Panc1 (cell line): ENCODE measurements around the gene FOXN4. TPM values are rescaled to one million over a fixed set of nuclear protein-coding genes. Genes with fewer than 3 reads are reported as not detected.

Experiments
- ATAC-seq: fragments of 200-7000 bp; cut with Tn5 transposase; 2 replicates; pipeline ENCODE4 v1.9.1; 2020; ENCODE audit warnings: mild to moderate bottlenecking, moderate library complexity
- BruUV-seq: library from RNA; stranded (reverse); fragments of 400-500 nt; replicated peaks from 2 replicates; lab custom pipeline; 2021; lab: Mats Ljungman, UMichigan
- CTCF ChIA-PET: fragments of 300-600 bp; sonication (Branson Sonifier 250); formaldehyde crosslinking; loops from one replicate; lab custom pipeline; 2022; ENCODE audit warnings: antibody characterized with exemption; lab: Charles Lee
- POLR2A ChIA-PET: fragments of 300-600 bp; sonication (Branson Sonifier 250); formaldehyde crosslinking; loops from one replicate; lab custom pipeline; 2022; ENCODE audit warnings: antibody characterized with exemption; lab: Charles Lee
- DNase-seq: peaks from one replicate; pipeline ENCODE4 v3.0.0-alpha.2; 2010; ENCODE audit warnings: low read depth, low spot score
- H3K27ac ChIP-seq: 2 replicates; pipeline ENCODE4 v1.5.1; 2011; ENCODE audit warnings: mild to moderate bottlenecking, low read length, inconsistent platforms
- H3K27me3 ChIP-seq: fragments of 200-500 bp; sonication (Bioruptor generic); 2 replicates; pipeline ENCODE4 v1.6.0; 2014; ENCODE audit warnings: low read length, inconsistent platforms; ENCODE audit not compliant: control insufficient read depth, insufficient read depth
- H3K36me3 ChIP-seq: fragments of 200-500 bp; sonication (Bioruptor generic); 2 replicates; pipeline ENCODE4 v1.5.1; 2014; ENCODE audit warnings: inconsistent platforms, mild to moderate bottlenecking, low read length, moderate library complexity; ENCODE audit not compliant: control insufficient read depth, insufficient read depth
- H3K4me1 ChIP-seq: 2 replicates; pipeline ENCODE4 v1.5.1; 2011; ENCODE audit warnings: inconsistent platforms, mild to moderate bottlenecking, low read length, moderate library complexity; ENCODE audit not compliant: control insufficient read depth, insufficient read depth
- H3K4me3 ChIP-seq, 2 experiments: 2 replicates each; pipeline ENCODE4 v1.5.1; 2011 to 2012; ENCODE audit warnings: low read depth in 2 of 2, low read length in 2 of 2, mild to moderate bottlenecking in 2 of 2, inconsistent platforms in 1 of 2, moderate library complexity in 1 of 2
- H3K9me3 ChIP-seq: fragments of 200-500 bp; sonication (Bioruptor generic); 2 replicates; pipeline ENCODE4 v1.5.1; 2014; ENCODE audit warnings: low read depth, mild to moderate bottlenecking, inconsistent platforms, low read length, moderate library complexity; ENCODE audit not compliant: control insufficient read depth, insufficient read depth
- CTCF ChIP-seq: fragments of 450-650 bp; IDR thresholded peaks from 2 replicates; pipeline ENCODE4 v1.5.1; 2017; ENCODE audit warnings: mild to moderate bottlenecking
- POLR2AphosphoS5 ChIP-seq: IDR thresholded peaks from 2 replicates; pipeline ENCODE4 v1.6.1; 2012; ENCODE audit warnings: mild to moderate bottlenecking, low read depth, low read length, moderate library complexity
- REST ChIP-seq, 2 experiments: IDR thresholded peaks; 2 replicates each; pipeline ENCODE4 v1.6.1; 2011 to 2012; ENCODE audit warnings: low read depth in 2 of 2, control low read depth in 1 of 2, low read length in 1 of 2, mild to moderate bottlenecking in 1 of 2, moderate library complexity in 1 of 2; ENCODE audit not compliant: insufficient read depth in 1 of 2
- SIN3A ChIP-seq: IDR thresholded peaks from 2 replicates; pipeline ENCODE4 v1.6.1; 2012; ENCODE audit warnings: low read depth, mild to moderate bottlenecking, low read length, moderate library complexity, borderline replicate concordance; ENCODE audit not compliant: insufficient read depth
- TCF7L2 ChIP-seq: IDR thresholded peaks from 2 replicates; pipeline ENCODE4 v1.6.1; 2011; ENCODE audit warnings: mild to moderate bottlenecking, low read depth, low read length, inconsistent platforms
- in situ Hi-C: cut with HindIII; loops from 2 replicates; pipeline ENCODE4 v1.10.0; 2016; ENCODE audit warnings: low sequenced_read_pairs, low pct_unique_long_range_greater_than_20kb
- intact Hi-C: fragments of 100-400 bp; cut with micrococcal nuclease; formaldehyde crosslinking; loops from one replicate; pipeline ENCODE4 v1.10.0; 2022; ENCODE audit not compliant: unreplicated experiment
- total RNA-seq: library from RNA; stranded (reverse); gene quantifications from one replicate; pipeline ENCODE4 v1.2.1, GENCODE V29; 2021; ENCODE audit not compliant: unreplicated experiment

FOXN4 gene
- total RNA-seq, 1 experiment from 2014 or later = 0.08 TPM

- no peak overlapping the region for H3K27ac ChIP-seq
- no peaks in the 10 kb centered on the region for H3K4me1 ChIP-seq
- H3K4me3 ChIP-seq = no peak overlapping the region
- intact Hi-C loops = no loop called here
- in situ Hi-C loops = no loop called here
- no peak for ATAC-seq
- no peak for DNase-seq
- POLR2A ChIA-PET = no interaction called here
- TF ChIP-seq CTCF (peak; percentile 38), SIN3A (no peak)
- CTCF ChIA-PET = no interaction called here
- no peaks in the 10 kb centered on the region for H3K36me3 ChIP-seq
- peaks cover 4% of the 10 kb centered on the region for H3K27me3 ChIP-seq
- H3K9me3 ChIP-seq = no peaks in the 10 kb centered on the region
- BruUV-seq = no TSS peak
These were observed 37.8 kb upstream of the FOXN4 start for GRCh38 chr12:109346920-109347319.

GRCh38 chr12:109345428-109345827 lies 36.3 kb upstream of the FOXN4 start:
- ATAC-seq = no peak
- no peaks in the 10 kb centered on the region for H3K4me1 ChIP-seq
- H3K9me3 ChIP-seq = no peaks in the 10 kb centered on the region
- H3K27ac ChIP-seq = no peak overlapping the region
- H3K36me3 ChIP-seq = no peaks in the 10 kb centered on the region
- intact Hi-C loops (no loop called here), in situ Hi-C loops (no loop called here)
- BruUV-seq = no TSS peak
- no peak for TF ChIP-seq POLR2AphosphoS5
- no peak for TF ChIP-seq CTCF
- TF ChIP-seq SIN3A = no peak
- no peak for TF ChIP-seq REST (IDR thresholded peaks at IDR 0.05; ENCODE audit: insufficient read depth in 1 of 2, low read depth in 2 of 2, low read length in 1 of 2)
- TF ChIP-seq TCF7L2 = no peak
- CTCF ChIA-PET = no interaction called here
- H3K4me3 ChIP-seq = no peak overlapping the region
- POLR2A ChIA-PET = no interaction called here
- H3K27me3 ChIP-seq = 0 out of 2 replicates have a peak, but pooled peaks cover 2% of the 10 kb centered on the region
- no peak for DNase-seq
